Cardiac atrium fibroblast (primary cell): ENCODE measurements around the gene ELP4. TPM values are rescaled to one million over a fixed set of nuclear protein-coding genes. Genes with fewer than 3 reads are reported as not detected.

Experiments used
- total RNA-seq: library from RNA; depleted of rRNA; stranded (reverse); fragments of >200 nt; gene quantifications from 2 replicates; pipeline ENCODE4 v1.2.3, GENCODE V29; 2015

The ELP4 gene, protein sequence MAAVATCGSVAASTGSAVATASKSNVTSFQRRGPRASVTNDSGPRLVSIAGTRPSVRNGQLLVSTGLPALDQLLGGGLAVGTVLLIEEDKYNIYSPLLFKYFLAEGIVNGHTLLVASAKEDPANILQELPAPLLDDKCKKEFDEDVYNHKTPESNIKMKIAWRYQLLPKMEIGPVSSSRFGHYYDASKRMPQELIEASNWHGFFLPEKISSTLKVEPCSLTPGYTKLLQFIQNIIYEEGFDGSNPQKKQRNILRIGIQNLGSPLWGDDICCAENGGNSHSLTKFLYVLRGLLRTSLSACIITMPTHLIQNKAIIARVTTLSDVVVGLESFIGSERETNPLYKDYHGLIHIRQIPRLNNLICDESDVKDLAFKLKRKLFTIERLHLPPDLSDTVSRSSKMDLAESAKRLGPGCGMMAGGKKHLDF
- total RNA-seq = 13.4 and 19.8 TPM in 2 replicates

DNA sequence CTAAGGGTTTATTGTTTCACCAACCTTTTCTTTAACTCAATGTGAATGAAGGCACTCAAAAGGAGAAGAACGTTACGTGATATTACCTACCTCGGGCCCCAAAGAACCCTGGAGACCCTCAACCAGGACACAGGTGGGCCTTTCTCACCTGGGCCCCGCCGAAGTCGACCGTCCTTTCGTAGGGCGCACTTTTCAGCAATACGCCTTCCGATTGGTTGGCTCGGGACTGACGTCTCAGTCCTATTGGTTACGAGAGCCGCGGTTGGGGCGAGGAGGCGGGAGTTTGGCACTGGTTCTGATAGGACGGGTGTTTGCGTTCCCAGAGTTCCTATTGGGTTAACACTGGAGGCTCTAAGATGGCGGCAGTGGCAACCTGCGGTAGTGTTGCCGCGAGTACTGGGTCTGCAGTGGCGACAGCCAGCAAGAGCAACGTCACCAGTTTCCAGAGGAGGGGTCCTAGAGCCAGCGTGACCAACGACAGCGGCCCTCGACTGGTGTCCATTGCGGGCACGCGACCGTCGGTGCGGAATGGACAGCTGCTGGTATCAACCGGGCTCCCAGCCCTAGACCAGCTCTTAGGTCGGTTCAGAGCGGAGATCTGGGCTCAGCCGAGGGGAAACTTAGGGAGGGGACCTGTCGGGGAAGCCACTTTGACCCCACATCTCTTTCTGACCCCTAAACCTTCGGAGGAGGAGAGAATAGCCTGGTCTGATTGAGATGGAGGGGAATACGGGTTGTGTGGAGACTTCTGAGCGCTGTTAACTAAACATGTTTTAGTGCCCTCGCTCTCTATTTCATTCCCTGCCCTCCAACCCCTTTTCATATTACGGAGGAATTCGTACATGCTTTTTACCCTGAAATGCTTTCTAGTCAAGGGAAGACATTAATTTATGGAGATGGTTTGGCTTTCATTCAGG, at the start of gene ELP4, which contains the start of gene IMMP1L:
ELP4 (plus strand) TSS at position 339 of the 917 bp plus-strand sequence; CDS start at position 357, 18 bp downstream.
IMMP1L (minus strand) TSS at position 194 of the 917 bp plus-strand sequence. CDS start 46,346 bp downstream, outside the sequence.

DNA sequence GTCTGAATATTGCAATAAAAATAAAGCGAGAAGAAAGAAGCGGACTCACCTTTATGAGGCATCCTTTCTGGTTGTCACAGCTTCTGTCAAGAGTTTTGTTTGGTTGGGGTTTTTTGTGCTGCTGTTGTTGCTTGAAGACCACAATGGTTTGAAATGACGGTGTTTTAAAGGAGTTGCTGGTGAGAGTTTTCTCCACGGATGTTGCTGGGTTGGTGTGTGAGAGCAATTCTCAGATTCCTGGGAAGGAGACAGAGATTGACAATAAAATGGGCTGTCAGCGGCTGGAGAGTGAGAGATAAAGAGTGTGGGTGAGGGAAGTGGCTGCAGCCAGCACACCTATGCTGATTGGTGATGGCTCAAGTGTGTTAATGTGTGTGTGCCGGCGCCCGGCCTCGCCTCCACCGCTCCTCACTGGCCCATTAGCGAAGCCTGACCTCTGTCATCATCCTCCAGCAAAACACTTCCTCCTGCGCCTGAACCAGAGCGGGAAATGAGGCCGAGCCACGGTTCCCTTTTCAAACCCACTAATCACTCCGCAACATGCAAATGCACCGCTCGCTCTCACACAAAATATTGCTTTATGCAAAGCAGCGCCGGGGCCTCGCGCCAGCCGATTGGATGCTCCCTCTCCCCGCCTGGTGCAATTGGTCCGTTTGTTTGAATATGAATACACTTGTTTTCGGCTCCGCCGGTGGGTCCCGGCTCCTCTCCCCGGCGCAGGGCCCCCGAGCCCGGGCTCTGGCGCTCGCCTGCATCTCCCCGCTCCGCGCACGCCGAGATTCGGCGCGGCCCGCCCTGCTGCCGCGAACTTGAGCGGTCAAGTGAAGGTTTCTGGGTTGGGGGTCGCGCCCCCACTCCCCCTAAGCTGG, 301.4 kb downstream of the ELP4 start, which contains the start of gene PAX6:
PAX6 (minus strand) TSS at position 544 of the 869 bp plus-strand sequence. CDS start 4,911 bp downstream, outside the sequence.

Other genes starting within 250 kb of the ELP4 start
- gene DCDC1, start 140.0 kb upstream of the ELP4 start, total RNA-seq = not detected in 2 replicates
- gene DNAJC24, start 139.9 kb upstream of the ELP4 start, total RNA-seq = 8.1 and 9.4 TPM in 2 replicates
- gene IMMP1L, start 145 bp upstream of the ELP4 start, total RNA-seq = 2.9 and 9.6 TPM in 2 replicates